ENCODE results near the gene MS4A2.

GRCh38 chr11:60116996-60117790, 28.7 kb downstream of the MS4A2 start:
- TF ChIP-seq CTCF (IDR thresholded peaks at IDR 0.05) (no peak), POLR2A (IDR thresholded peaks at IDR 0.05) (no peak)
